GM23248 (cell line): Measurements from ENCODE around the gene STIM1. TPM values are rescaled to one million over a fixed set of nuclear protein-coding genes. Genes with fewer than 3 reads are reported as not detected.

Experiments
- DNase-seq: peaks from one replicate; pipeline ENCODE4 v3.0.0-alpha.2; 2015
- H2AFZ ChIP-seq: fragments of 200-600 bp; sonication (generic); 2 replicates; pipeline ENCODE4 v1.6.1; 2016; ENCODE audit warnings: antibody characterized with exemption
- H3F3A ChIP-seq: fragments of 200-600 bp; sonication (generic); 2 replicates; pipeline ENCODE4 v1.6.1; 2016; ENCODE audit warnings: mild to moderate bottlenecking, antibody characterized with exemption, mixed run types; ENCODE audit not compliant: insufficient read depth
- H3K27ac ChIP-seq: fragments of 200-600 bp; sonication (generic); 2 replicates; pipeline ENCODE4 v1.5.1; 2016; ENCODE audit warnings: mild to moderate bottlenecking
- H3K27me3 ChIP-seq: fragments of 200-600 bp; sonication (generic); replicated peaks from 2 replicates; pipeline ENCODE4 v1.6.1; 2016; ENCODE audit warnings: mild to moderate bottlenecking; ENCODE audit not compliant: insufficient read depth
- H3K36me3 ChIP-seq: fragments of 200-600 bp; sonication (generic); 2 replicates; pipeline ENCODE4 v1.6.1; 2016; ENCODE audit warnings: low read depth, mild to moderate bottlenecking
- H3K4me1 ChIP-seq: fragments of 200-600 bp; sonication (generic); 2 replicates; pipeline ENCODE4 v1.6.1; 2016; ENCODE audit warnings: mild to moderate bottlenecking; ENCODE audit not compliant: insufficient read depth
- H3K4me2 ChIP-seq: fragments of 200-600 bp; sonication (generic); one replicate; pipeline ENCODE4 v1.6.1; 2016; ENCODE audit warnings: mild to moderate bottlenecking; ENCODE audit not compliant: unreplicated experiment
- H3K4me3 ChIP-seq: fragments of 200-600 bp; sonication (generic); 2 replicates; pipeline ENCODE4 v1.5.1; 2016; ENCODE audit warnings: mild to moderate bottlenecking
- H3K79me2 ChIP-seq: fragments of 200-600 bp; sonication (generic); 2 replicates; pipeline ENCODE4 v1.6.1; 2016; ENCODE audit warnings: mild to moderate bottlenecking; ENCODE audit not compliant: insufficient read depth
- H3K9ac ChIP-seq: fragments of 200-600 bp; sonication (generic); 2 replicates; pipeline ENCODE4 v1.6.1; 2016; ENCODE audit warnings: mild to moderate bottlenecking
- H3K9me2 ChIP-seq: fragments of 200-600 bp; sonication (generic); 2 replicates; pipeline ENCODE4 v1.6.1; 2016; ENCODE audit warnings: mixed run types, mild to moderate bottlenecking, moderate library complexity; ENCODE audit not compliant: insufficient read depth
- H3K9me3 ChIP-seq: fragments of 200-600 bp; sonication (generic); one replicate; pipeline ENCODE4 v1.6.1; 2017; ENCODE audit warnings: low read depth
- H4K20me1 ChIP-seq: fragments of 200-600 bp; sonication (generic); 2 replicates; pipeline ENCODE4 v1.6.0; 2016; ENCODE audit not compliant: insufficient read depth
- EZH2 ChIP-seq: fragments of 200-600 bp; sonication (generic); IDR thresholded peaks from 2 replicates; pipeline ENCODE4 v1.6.1; 2018; ENCODE audit warnings: antibody characterized with exemption, mild to moderate bottlenecking; ENCODE audit not compliant: insufficient read depth, poor library complexity, severe bottlenecking
- EZH2phosphoT487 ChIP-seq: fragments of 200-600 bp; sonication (generic); IDR thresholded peaks from 2 replicates; pipeline ENCODE4 v1.6.1; 2018; ENCODE audit warnings: antibody characterized with exemption, moderate library complexity, mild to moderate bottlenecking, low read depth; ENCODE audit not compliant: insufficient read depth
- WGBS, 2 experiments: methylation state at CpG; one replicate each; pipeline ENCODE4 v1.1.6; 2015 to 2017; ENCODE audit warnings: low lambda C conversion rate in 2 of 2, low coverage in 1 of 2; ENCODE audit errors: missing lambda C conversion rate in 2 of 2; 5-methylcytosine and 5-hydroxymethylcytosine counted together
- in situ Hi-C: fragments of 300-500 bp; cut with MboI; formaldehyde crosslinking; loops from 2 replicates; pipeline ENCODE4 v1.15.0; 2020
- polyA plus RNA-seq: library from polyadenylated mRNA; unstranded; fragments of >200 nt; fragmentation: Nextera tagmentation; extraction: Ambion mirVana; gene quantifications from 2 replicates; pipeline ENCODE4 v1.2.1, GENCODE V29; 2016
- small RNA-seq: library from RNA; depleted of rRNA; stranded (forward); fragments of <200 nt; gene quantifications from one replicate; pipeline ENCODE3, GENCODE V24; 2014; ENCODE audit warnings: low read depth, low replicate concordance
- total RNA-seq: library from RNA; depleted of rRNA; stranded (reverse); fragments of >200 nt; shearing (Covaris generic); gene quantifications from 2 replicates; pipeline ENCODE4 v1.2.3, GENCODE V29; 2014; rRNA removed

STIM1 gene
- total and polyA plus RNA-seq, 2 experiments from 2014 or later, result 22.3 to 24.6 TPM

DNA sequence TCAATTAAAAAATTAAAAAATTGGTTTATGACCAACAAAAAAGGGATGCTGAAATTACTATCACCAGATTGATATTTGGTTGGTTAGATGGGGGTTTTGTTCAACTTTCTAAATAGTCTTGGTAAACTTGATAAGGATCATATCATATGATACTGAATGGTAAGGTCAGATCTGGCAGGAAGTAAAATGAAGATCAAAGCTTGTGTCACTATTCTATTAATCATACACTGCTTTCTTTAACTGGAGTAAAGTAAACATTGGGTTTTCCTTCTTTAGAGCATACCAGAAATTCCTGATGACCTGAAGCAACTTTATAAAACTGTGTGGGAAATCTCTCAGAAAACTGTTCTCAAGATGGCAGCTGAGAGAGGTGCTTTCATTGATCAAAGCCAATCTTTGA is 279.3 kb downstream of the STIM1 start:
- Histone ChIP-seq H3K79me2 (no peaks in the 10 kb centered on the region), H2AFZ (no peak overlapping the region), H3K9me3 (no peaks in the 10 kb centered on the region), H3K4me1 (peaks cover 7% of the 10 kb centered on the region; the same call in 1 of the 2 replicates), H3F3A (0 out of 2 replicates have a peak, but pooled peaks cover 9% of the 10 kb centered on the region), H3K27me3 (no peaks in the 10 kb centered on the region), H3K4me2 (no peak overlapping the region), H3K27ac (no peak overlapping the region), H3K4me3 (no peak overlapping the region), H3K36me3 (peaks cover 49% of the 10 kb centered on the region), H3K9ac (no peak overlapping the region), H4K20me1 (no peaks in the 10 kb centered on the region), H3K9me2 (no peaks in the 10 kb centered on the region)
- in situ Hi-C loops, result no loop called here
- DNase-seq, result peak; percentile 23
- no peak for TF ChIP-seq EZH2phosphoT487
- TF ChIP-seq EZH2, result no peak

DNA sequence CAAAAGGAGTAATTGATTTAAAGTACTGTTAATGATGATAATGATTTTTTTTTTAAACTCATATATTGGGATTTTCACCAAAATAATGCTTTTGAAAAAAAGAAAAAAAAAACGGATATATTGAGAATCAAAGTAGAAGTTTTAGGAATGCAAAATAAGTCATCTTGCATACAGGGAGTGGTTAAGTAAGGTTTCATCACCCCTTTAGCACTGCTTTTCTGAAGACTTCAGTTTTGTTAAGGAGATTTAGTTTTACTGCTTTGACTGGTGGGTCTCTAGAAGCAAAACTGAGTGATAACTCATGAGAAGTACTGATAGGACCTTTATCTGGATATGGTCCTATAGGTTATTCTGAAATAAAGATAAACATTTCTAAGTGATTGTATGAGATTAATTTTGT is 283.0 kb downstream of the STIM1 start:
- Histone ChIP-seq H4K20me1 (no peaks in the 10 kb centered on the region; the same call in 1 of the 2 replicates), H3K36me3 (peaks cover 49% of the 10 kb centered on the region), H3K4me3 (no peak overlapping the region), H2AFZ (no peak overlapping the region), H3K4me1 (peaks cover 7% of the 10 kb centered on the region; the same call in 1 of the 2 replicates), H3K9me3 (no peaks in the 10 kb centered on the region), H3K27ac (no peak overlapping the region), H3K9me2 (0 out of 2 replicates have a peak, but pooled peaks cover 2% of the 10 kb centered on the region), H3K27me3 (no peaks in the 10 kb centered on the region), H3F3A (0 out of 2 replicates have a peak, but pooled peaks cover 9% of the 10 kb centered on the region), H3K4me2 (no peak overlapping the region), H3K79me2 (no peaks in the 10 kb centered on the region), H3K9ac (no peak overlapping the region)
- in situ Hi-C loops, result no loop called here
- 56 to 57% methylated on average over 1 of the region's 1 CpG for WGBS, 2 experiments
- DNase-seq, result no peak
- no peak for TF ChIP-seq EZH2phosphoT487
- no peak for TF ChIP-seq EZH2

DNA sequence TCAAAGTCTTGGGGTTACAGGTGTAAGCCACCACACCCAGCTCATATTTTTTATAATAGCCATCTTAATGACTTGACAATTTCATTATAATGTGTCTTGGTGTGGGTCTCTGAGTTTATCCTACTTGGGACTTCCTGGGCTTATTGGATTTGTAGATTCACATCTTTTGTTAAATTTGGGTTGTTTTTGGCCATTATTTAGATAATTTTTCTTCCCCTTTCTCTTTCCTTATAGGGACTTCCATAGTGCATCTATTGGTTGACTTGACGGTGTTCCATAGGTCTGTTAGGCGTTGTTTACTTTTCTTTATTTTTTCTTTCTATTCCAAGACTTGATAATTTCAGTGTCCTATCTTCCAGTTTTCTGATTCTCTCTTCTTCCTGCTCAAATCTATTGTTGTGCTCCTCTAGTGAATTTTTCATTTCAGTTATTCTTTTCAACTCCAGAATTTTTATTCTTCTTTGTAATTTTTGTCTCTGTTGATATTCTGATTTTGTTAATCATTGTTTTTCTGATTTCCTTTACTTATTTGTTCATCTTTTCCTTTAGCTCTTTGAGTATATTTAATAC is 284.7 kb downstream of the STIM1 start:
- Histone ChIP-seq H3K4me1 (peaks cover under 1% of the 10 kb centered on the region; the same call in 1 of the 2 replicates), H3F3A (no peaks in the 10 kb centered on the region), H3K36me3 (peaks cover 46% of the 10 kb centered on the region), H3K27me3 (no peaks in the 10 kb centered on the region), H3K9ac (no peak overlapping the region), H2AFZ (no peak overlapping the region), H3K79me2 (no peaks in the 10 kb centered on the region), H3K4me2 (no peak overlapping the region), H3K9me2 (0 out of 2 replicates have a peak, but pooled peaks cover 3% of the 10 kb centered on the region), H3K9me3 (no peaks in the 10 kb centered on the region), H3K27ac (no peak overlapping the region), H3K4me3 (no peak overlapping the region), H4K20me1 (no peaks in the 10 kb centered on the region; the same call in 1 of the 2 replicates)
- no peak for DNase-seq
- 100% methylated on average over 2 of the region's 2 CpGs for WGBS, 2 experiments
- TF ChIP-seq EZH2, result no peak
- TF ChIP-seq EZH2phosphoT487, result no peak
- in situ Hi-C loops, result no loop called here

Small RNA genes lying within 50 kb of the gene (small RNA-seq; reads per million reads assigned to genes)
- not detected for gene AC087441.2
- gene RF00409, result not detected
- gene RPS29P20, result not detected

Other genes with a start within 250 kb of the STIM1 start
- not detected in 2 replicates for gene ART5, start 213.7 kb upstream of the STIM1 start, total RNA-seq
- gene ART5, start 213.7 kb upstream of the STIM1 start, polyA plus RNA-seq, result 0.23 TPM in 1 of 2 replicates, not detected in the other
- not detected in 2 replicates for gene ART1, start 210.5 kb upstream of the STIM1 start, total RNA-seq
- gene ART1, start 210.5 kb upstream of the STIM1 start, polyA plus RNA-seq, result not detected in 2 replicates
- gene CHRNA10, start 184.3 kb upstream of the STIM1 start, total RNA-seq, result 0.51 and 0.65 TPM in 2 replicates
- 0.28 and 0.44 TPM in 2 replicates for gene CHRNA10, start 184.3 kb upstream of the STIM1 start, polyA plus RNA-seq
- 79.3 and 142 TPM in 2 replicates for gene NUP98, start 58.1 kb upstream of the STIM1 start, total RNA-seq
- gene NUP98, start 58.1 kb upstream of the STIM1 start, polyA plus RNA-seq, result 25.6 and 30.5 TPM in 2 replicates
- 10.1 and 19.0 TPM in 2 replicates for gene PGAP2, start 47.1 kb upstream of the STIM1 start, total RNA-seq
- gene PGAP2, start 47.1 kb upstream of the STIM1 start, polyA plus RNA-seq, result 14.7 and 17.8 TPM in 2 replicates
- 42.0 and 45.5 TPM in 2 replicates for gene RHOG, start 14.7 kb upstream of the STIM1 start, total RNA-seq
- gene RHOG, start 14.7 kb upstream of the STIM1 start, polyA plus RNA-seq, result 59.5 and 61.4 TPM in 2 replicates
- 91.1 and 102 TPM in 2 replicates for gene RRM1, start 239.1 kb downstream of the STIM1 start, total RNA-seq
- gene RRM1, start 239.1 kb downstream of the STIM1 start, polyA plus RNA-seq, result 71.4 and 73.4 TPM in 2 replicates